Lower leg skin (tissue), 4 donors: ENCODE data around the gene MITF. TPM values are rescaled to one million over a fixed set of nuclear protein-coding genes. Genes with fewer than 3 reads are reported as not detected.

Experiments used
- DNase-seq, 2 donors: peaks; one replicate each; pipeline ENCODE4 v3.0.0-alpha.2; 2019; ENCODE audit warnings: low spot score in 2 of 2
- H3K4me3 ChIP-seq: fragments of 200-600 bp; sonication (generic); 2 replicates; pipeline ENCODE4 v1.5.1; 2017; ENCODE audit warnings: mild to moderate bottlenecking, low read depth; ENCODE audit not compliant: poor library complexity, severe bottlenecking
- CTCF ChIP-seq, 3 donors: fragments of 450-650 bp; IDR thresholded peaks; one replicate each; pipeline ENCODE4 v1.5.1; 2016; ENCODE audit warnings: antibody characterized with exemption in 3 of 3, mild to moderate bottlenecking in 3 of 3, moderate library complexity in 2 of 3
- POLR2A ChIP-seq, 2 donors: fragments of 450-650 bp; IDR thresholded peaks; one replicate each; pipeline ENCODE4 v1.6.1; 2016 to 2017; ENCODE audit warnings: antibody characterized with exemption in 2 of 2, mild to moderate bottlenecking in 1 of 2, moderate library complexity in 1 of 2
- WGBS, 2 donors: methylation state at CpG; one replicate each; pipeline ENCODE4 v1.1.5; 2018; 5-methylcytosine and 5-hydroxymethylcytosine counted together
- intact Hi-C: fragments of 100-400 bp; cut with DNase I; formaldehyde crosslinking; loops from one replicate; pipeline ENCODE4 v1.15.0; 2023; ENCODE audit warnings: low total_unique reads
- total RNA-seq, 4 donors: library from RNA; depleted of rRNA; stranded (reverse); fragments of >200 nt; gene quantifications; one replicate each; pipeline ENCODE4 v1.1.0, GENCODE V29; 2016

Gene MITF
- total RNA-seq, 4 donors from 2014 or later, result 12.9 to 22.9 (median 17.1) TPM

GRCh38 chr3:69718866-69719586 is 20.2 kb upstream of the MITF start:
- 84% methylated on average over 5 of the region's 5 CpGs for WGBS, 2 donors
- intact Hi-C loops, result no loop called here

GRCh38 chr3:69719587-69720122 is 19.6 kb upstream of the MITF start:
- intact Hi-C loops, result no loop called here
- H3K4me3 ChIP-seq, result no peak overlapping the region
- TF ChIP-seq POLR2A (IDR thresholded peaks at IDR 0.05), result no peak
- no peak for TF ChIP-seq CTCF (IDR thresholded peaks at IDR 0.05)
- 57 to 63% methylated on average over 3 of the region's 3 CpGs for WGBS, 2 donors
- no peak for DNase-seq

More at GRCh38 chr3:69718866-69719586, 20.2 kb upstream of the MITF start:
- no peak overlapping the region for H3K4me3 ChIP-seq
- TF ChIP-seq CTCF (IDR thresholded peaks at IDR 0.05), result no peak
- TF ChIP-seq POLR2A (IDR thresholded peaks at IDR 0.05), result no peak
- DNase-seq, result no peak

- no peak for DNase-seq
- TF ChIP-seq CTCF (IDR thresholded peaks at IDR 0.05), result no peak
- no peak for TF ChIP-seq POLR2A (IDR thresholded peaks at IDR 0.05)
- no peak overlapping the region for H3K4me3 ChIP-seq
- 83% methylated on average over 5 of the region's 5 CpGs for WGBS, 2 donors
- intact Hi-C loops, result no loop called here
Observed at GRCh38 chr3:69720824-69721223, 18.4 kb upstream of the MITF start.

- no peak overlapping the region for H3K4me3 ChIP-seq
- intact Hi-C loops, result no loop called here
- DNase-seq, result no peak
- TF ChIP-seq CTCF (IDR thresholded peaks at IDR 0.05), result no peak
- TF ChIP-seq POLR2A (IDR thresholded peaks at IDR 0.05), result no peak
- WGBS, 2 donors, result 84 to 92% methylated on average over 4 of the region's 4 CpGs
Observed at GRCh38 chr3:69723389-69723788, 15.9 kb upstream of the MITF start.

GRCh38 chr3:69724722-69725435 is 14.4 kb upstream of the MITF start:
- no peak overlapping the region for H3K4me3 ChIP-seq
- DNase-seq, result no peak
- intact Hi-C loops, result no loop called here
- no peak for TF ChIP-seq CTCF (IDR thresholded peaks at IDR 0.05)
- TF ChIP-seq POLR2A (IDR thresholded peaks at IDR 0.05), result no peak
- WGBS, 2 donors, result 77 to 80% methylated on average over 2 of the region's 2 CpGs
